GM12891 (cell line): ENCODE results near the gene UPP2.

Experiments used
- POLR2A ChIP-seq: IDR thresholded peaks from 2 replicates; pipeline ENCODE4 v1.6.1; 2011; ENCODE audit warnings: low read depth, low read length, control low read depth
- TAF1 ChIP-seq: IDR thresholded peaks from 2 replicates; pipeline ENCODE4 v1.6.1; 2011; ENCODE audit warnings: low read depth, low read length, control low read depth

- TF ChIP-seq TAF1 (no peak), POLR2A (no peak)
Observed at GRCh38 chr2:158144914-158145625, 43.4 kb downstream of the UPP2 start.
